Eye (tissue), 1 donor: ENCODE data around the gene CNTRL.
A peak's percentile ranks its signal among the peaks of the same experiment; 100 is the strongest.

Experiments used
- DNase-seq: peaks from one replicate; pipeline ENCODE4 v3.0.0-alpha.2; 2015

The CNTRL gene

GRCh38 chr9:121182101-121182836 lies 107.5 kb downstream of the CNTRL start:
- DNase-seq: peak; percentile 38

DNA sequence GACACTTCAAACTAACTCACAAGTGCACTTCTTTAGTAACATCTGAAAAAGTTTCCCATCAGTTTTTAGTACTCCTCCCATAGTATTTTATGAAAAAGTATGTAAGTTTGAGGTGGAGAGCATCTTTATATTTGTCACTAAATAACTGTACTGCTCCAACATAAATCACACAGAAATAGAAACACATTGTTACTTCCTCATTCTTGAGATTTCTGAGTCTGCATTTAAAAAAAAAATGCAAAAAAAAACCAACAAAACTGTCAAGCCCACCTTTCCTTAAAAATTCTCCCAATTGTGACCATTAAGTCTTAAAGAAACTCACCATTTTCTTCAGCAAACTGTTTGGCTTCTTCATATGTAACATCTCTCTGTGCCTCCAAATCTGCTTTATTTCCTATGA lies 108.2 kb downstream of the CNTRL start:
- DNase-seq: no peak

- DNase-seq: no peak
These were observed 109.1 kb downstream of the CNTRL start for GRCh38 chr9:121183666-121184423.

DNA sequence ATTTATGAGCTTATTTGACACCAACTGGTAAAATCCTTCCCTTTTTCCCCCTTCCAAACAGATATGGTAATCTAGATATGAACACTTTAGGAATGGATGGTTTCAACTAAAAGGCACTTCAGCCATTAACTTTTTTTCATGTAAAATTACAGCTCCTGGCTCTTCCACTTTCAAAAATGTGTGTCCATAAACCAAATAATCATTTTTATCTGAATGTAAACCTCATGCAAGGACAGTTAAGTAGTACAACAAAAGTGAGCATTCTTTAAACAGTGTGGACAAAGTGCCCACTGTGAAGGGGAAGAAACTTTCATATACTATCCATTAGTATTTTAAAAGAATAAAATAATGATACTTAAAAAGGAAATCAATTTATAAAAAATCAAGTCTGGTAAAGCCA lies 109.7 kb downstream of the CNTRL start:
- DNase-seq: no peak

GRCh38 chr9:121185178-121185745 lies 110.5 kb downstream of the CNTRL start:
- no peak for DNase-seq

DNA sequence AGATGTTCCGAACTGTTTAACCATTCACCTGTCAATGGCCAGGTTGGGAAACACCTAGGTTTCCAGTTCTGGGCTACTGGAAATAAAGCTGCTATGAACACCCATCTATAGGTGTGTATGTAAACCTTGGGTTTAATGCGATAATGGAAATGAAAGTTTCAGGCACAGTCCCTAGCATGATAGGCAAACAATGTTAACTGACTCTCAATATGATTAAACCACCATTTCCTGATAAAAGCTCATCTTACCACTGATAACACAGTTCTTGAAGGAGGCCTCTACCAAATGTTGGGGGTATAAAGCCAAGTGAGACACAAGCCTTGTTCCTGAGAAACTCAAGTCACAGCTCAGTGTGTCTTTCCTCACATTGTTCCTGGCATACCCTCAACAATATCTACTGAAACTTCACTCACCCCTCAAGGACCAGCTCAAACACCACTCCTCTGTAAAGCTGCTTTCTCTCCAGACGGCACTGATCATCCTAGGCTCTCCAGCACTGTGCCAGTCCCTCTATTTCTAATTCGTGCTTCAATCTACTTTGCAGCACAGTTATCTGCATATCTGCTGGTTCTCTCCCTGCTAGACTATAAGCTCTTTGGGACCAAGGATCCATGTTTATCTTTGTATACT lies 111.1 kb downstream of the CNTRL start:
- no peak for DNase-seq

DNA sequence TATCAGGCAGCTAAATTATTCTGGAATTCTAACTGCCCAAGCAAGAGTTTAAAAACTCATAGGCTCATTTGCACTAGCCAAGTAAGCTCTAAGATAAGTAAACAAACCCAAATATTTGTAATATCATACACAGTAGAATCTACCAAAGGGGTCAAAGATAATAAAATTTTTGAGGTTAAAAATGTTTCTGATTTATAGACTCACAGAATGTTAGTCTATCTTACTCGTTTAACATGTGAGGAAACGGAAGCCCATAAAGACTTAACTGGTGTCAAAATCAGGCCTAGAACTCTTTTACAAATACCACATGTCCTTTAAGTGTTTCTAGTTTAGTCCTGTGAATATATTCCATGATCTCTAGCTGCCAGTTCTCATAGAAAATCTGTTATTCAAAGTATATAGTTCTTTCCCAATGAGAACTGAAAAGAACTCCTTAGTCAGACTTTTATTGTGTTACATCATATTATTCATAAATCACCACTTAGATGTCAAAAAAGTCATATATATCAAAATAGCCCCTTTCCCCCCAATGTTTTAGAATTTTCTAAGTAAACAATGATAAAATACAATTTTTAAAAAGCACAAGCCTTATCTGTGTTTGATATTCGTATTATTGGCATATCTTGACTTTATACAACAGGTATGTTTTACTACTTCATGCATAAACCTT lies 113.0 kb downstream of the CNTRL start:
- DNase-seq: no peak

DNA sequence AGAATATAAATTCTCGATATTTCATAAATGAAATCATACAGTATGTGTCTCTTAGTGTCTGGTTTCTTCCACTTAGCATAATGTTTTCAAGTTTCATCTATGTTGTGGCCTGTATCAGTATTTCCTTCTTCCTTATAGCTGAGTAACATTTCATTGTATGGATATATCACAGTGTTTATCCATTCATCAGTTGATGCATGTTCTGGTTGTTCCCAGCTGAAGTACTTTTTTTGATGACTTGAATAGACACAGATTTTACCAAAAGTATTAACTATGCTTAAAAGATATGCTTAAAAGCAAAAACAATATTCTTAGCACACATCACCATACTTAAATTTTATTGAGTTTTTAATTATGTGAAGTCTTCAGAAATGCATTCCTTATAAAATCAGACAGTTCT lies 114.3 kb downstream of the CNTRL start:
- DNase-seq: no peak

DNA sequence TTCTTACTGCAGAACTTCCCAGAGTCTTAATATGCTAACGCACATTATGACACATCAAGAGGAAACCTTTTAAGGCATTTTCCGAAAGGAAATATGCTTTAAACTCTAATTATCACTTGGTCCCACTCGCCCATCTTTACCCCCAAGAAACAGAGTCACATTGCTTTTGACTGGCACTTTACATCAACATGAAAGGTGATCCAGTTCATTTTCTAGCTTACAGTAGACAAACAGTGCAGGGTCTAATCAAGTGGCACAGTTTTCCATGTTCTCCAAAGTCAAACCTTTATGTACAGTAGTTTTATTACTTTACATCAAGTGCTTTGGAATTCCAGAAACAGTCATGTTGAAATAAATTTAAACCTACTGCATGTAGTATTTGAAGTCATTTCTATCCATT lies 114.9 kb downstream of the CNTRL start:
- DNase-seq: no peak

DNA sequence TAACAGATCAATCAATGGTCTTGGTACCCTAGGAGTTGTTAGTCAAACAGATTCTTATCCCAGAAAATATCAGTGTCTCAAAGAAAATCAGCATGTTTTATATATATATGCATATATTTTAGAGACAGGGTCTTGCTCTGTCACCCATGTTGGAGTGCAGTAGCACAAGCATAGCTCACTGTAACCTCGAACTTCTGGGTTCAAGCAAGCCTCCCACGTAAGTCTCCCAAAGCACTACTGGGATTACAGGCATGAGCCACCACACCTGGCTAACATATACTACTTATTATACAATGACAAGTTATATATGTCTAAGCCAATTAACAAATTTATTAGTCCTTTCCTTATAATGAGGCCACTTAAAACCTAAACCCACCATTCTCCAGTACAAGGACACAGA lies 116.5 kb downstream of the CNTRL start:
- DNase-seq: no peak

GRCh38 chr9:121192518-121192917 lies 117.8 kb downstream of the CNTRL start:
- no peak for DNase-seq

- no peak for DNase-seq
These were observed 118.3 kb downstream of the CNTRL start for GRCh38 chr9:121192959-121193640.

DNA sequence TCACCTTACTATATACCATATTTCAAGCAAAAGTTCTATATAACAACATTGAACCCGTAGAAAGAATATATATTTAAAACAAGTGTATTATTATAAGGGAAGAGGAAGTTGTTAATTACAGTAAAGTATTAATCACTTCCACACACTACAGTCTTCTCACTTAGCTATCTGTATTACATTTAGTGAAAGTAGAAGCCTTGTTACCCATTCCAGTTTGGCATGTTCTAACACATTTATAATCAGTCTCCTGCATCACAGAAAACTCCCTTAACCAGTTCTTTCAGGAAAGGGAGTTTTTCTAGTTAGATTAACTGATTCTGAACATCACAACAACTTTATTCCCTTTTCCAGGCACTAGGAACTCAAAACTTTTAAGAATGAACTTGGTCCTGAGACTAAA lies 120.0 kb downstream of the CNTRL start:
- no peak for DNase-seq

- no peak for DNase-seq
These were observed 121.6 kb downstream of the CNTRL start for GRCh38 chr9:121196389-121196788.

- no peak for DNase-seq
These were observed 122.4 kb downstream of the CNTRL start for GRCh38 chr9:121197132-121197531.

GRCh38 chr9:121198512-121199042 lies 123.8 kb downstream of the CNTRL start:
- no peak for DNase-seq

GRCh38 chr9:121199921-121200320 lies 125.2 kb downstream of the CNTRL start:
- no peak for DNase-seq

DNA sequence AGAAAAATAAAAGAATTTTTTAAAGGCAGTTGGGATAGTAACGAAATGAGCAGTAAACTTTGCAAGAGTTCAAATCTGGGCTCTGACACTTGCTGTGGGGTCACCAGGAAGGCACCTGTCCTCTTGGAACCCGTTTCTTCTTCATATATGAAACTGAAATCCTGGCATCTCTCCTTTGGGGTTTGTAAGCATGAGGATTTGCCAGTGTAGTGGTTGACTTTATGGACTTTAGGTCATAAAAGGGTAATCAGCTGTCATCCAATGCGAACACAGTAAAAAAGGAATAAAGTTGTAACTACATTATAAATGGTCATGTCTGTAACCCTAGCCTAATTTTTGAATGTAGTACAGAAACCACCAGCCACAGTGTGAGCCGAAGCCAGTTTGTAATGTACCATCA lies 125.6 kb downstream of the CNTRL start:
- DNase-seq: no peak

GRCh38 chr9:121201045-121201737 lies 126.4 kb downstream of the CNTRL start:
- DNase-seq: no peak

- DNase-seq: peak; percentile 100
These were observed 127.2 kb downstream of the CNTRL start, which contains the start of gene RAB14 for GRCh38 chr9:121201738-121202533. Gene RAB14 (minus strand): TSS chr9:121201869. CDS start chr9:121193412, 8,457 bp downstream.

- DNase-seq: no peak
These were observed 129.4 kb downstream of the CNTRL start for GRCh38 chr9:121204121-121204520.
